Left lobe of liver (tissue), 2 donors: ENCODE results near the gene SLC2A5. TPM values are rescaled to one million over a fixed set of nuclear protein-coding genes. Genes with fewer than 3 reads are reported as not detected.
"Not testable (repeated sequence)": the region's sequence is repeated elsewhere in the genome, so short reads cannot be mapped to it uniquely, and the experiment has no call there.

Experiments
- ATAC-seq: fragments of 200-7000 bp; cut with Tn5 transposase; one replicate; pipeline ENCODE4 v1.9.1; 2020; ENCODE audit warnings: mild to moderate bottlenecking, moderate library complexity
- DNase-seq: peaks from one replicate; pipeline ENCODE4 v3.0.0-alpha.2; 2020; ENCODE audit warnings: low spot score
- total RNA-seq: library from RNA; stranded (reverse); gene quantifications from one replicate; pipeline ENCODE4 v1.2.1, GENCODE V29; 2021
- donor health status: DM: no; HTN: no; CAD: no; lungs with moderate emphysema.
- donor health status: DM: no; HTN: yes; CAD: no.

Gene SLC2A5
- total RNA-seq, 1 donor from 2014 or later = 0.35 TPM

- ATAC-seq (peak; percentile 42), DNase-seq (no peak)
Observed at GRCh38 chr1:9010781-9011323, 58.6 kb downstream of the SLC2A5 start.

GRCh38 chr1:9009438-9010370, 59.7 kb downstream of the SLC2A5 start:
- DNase-seq (no peak), ATAC-seq (peak; percentile 16)

- DNase-seq (no peak), ATAC-seq (no peak)
Observed at GRCh38 chr1:9008236-9008635, 61.2 kb downstream of the SLC2A5 start.

- DNase-seq = no peak
- no peak for ATAC-seq
Observed at GRCh38 chr1:9006956-9007615, 62.3 kb downstream of the SLC2A5 start.

- DNase-seq = no peak
- ATAC-seq = no peak
Observed at GRCh38 chr1:9005395-9005708, 64.1 kb downstream of the SLC2A5 start.

GRCh38 chr1:9004700-9005394, 64.6 kb downstream of the SLC2A5 start:
- DNase-seq (peak; percentile 69), ATAC-seq (peak; percentile 94)

- ATAC-seq = no peak
- no peak for DNase-seq
Observed at GRCh38 chr1:9004031-9004699, 65.3 kb downstream of the SLC2A5 start.

- not testable (repeated sequence) for DNase-seq, ATAC-seq
Observed at GRCh38 chr1:9002215-9002560, 67.2 kb downstream of the SLC2A5 start.

- not testable (repeated sequence) for ATAC-seq, DNase-seq
Observed at GRCh38 chr1:9001534-9002214, 67.8 kb downstream of the SLC2A5 start.

GRCh38 chr1:8993962-8994675, 75.3 kb downstream of the SLC2A5 start:
- not testable (repeated sequence) for DNase-seq
- ATAC-seq = peak; percentile 81

GRCh38 chr1:8992936-8993687, 76.3 kb downstream of the SLC2A5 start:
- no peak for ATAC-seq
- DNase-seq = no peak

GRCh38 chr1:8989821-8990220, 79.6 kb downstream of the SLC2A5 start:
- DNase-seq (no peak), ATAC-seq (no peak)

GRCh38 chr1:8989061-8989460, 80.4 kb downstream of the SLC2A5 start:
- ATAC-seq (no peak), DNase-seq (no peak)

- ATAC-seq = no peak
- DNase-seq = no peak
Observed at GRCh38 chr1:8988618-8988967, 80.8 kb downstream of the SLC2A5 start.

GRCh38 chr1:8987881-8988617, 81.4 kb downstream of the SLC2A5 start:
- peak; percentile 83 for ATAC-seq
- DNase-seq = no peak

GRCh38 chr1:8986814-8987190, 82.6 kb downstream of the SLC2A5 start:
- ATAC-seq = no peak
- no peak for DNase-seq

GRCh38 chr1:8985915-8986813, 83.3 kb downstream of the SLC2A5 start:
- peak; percentile 95 for ATAC-seq
- DNase-seq = peak; percentile 83
